DLD1 (cell line): ENCODE data around the gene GPR152.

Source experiments
- in situ Hi-C: cut with HindIII; loops from 2 replicates; pipeline ENCODE4 v1.10.0; 2017; ENCODE audit warnings: low sequenced_read_pairs

GPR152 gene, protein sequence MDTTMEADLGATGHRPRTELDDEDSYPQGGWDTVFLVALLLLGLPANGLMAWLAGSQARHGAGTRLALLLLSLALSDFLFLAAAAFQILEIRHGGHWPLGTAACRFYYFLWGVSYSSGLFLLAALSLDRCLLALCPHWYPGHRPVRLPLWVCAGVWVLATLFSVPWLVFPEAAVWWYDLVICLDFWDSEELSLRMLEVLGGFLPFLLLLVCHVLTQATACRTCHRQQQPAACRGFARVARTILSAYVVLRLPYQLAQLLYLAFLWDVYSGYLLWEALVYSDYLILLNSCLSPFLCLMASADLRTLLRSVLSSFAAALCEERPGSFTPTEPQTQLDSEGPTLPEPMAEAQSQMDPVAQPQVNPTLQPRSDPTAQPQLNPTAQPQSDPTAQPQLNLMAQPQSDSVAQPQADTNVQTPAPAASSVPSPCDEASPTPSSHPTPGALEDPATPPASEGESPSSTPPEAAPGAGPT

DNA sequence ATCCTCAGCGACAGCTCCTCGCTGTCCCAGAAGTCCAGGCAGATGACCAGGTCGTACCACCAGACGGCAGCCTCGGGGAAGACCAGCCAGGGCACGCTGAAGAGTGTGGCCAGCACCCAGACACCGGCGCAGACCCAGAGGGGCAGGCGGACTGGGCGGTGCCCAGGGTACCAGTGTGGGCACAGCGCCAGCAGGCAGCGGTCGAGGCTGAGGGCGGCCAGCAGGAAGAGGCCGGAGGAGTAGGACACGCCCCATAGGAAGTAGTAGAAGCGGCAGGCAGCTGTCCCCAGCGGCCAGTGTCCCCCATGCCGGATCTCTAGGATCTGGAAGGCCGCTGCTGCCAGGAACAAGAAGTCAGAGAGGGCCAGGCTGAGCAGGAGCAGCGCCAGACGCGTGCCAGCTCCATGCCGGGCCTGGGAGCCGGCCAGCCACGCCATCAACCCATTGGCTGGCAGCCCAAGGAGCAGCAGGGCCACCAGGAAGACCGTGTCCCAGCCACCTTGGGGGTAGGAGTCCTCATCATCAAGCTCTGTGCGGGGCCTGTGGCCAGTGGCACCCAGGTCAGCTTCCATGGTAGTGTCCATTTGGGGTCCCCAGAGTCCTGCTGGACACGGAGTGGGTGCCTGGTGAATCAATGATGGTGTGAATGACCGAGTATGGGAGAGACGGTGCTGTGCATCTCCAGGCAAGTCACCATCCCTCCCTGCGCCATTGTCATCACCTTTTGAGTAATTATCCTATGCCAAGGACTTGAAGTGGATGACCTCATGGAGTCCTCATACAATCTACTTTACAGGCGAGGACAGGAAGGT is at the start of gene GPR152:
Gene GPR152, minus strand, starts transcription at position 589 of the 812 bp plus-strand sequence. Its CDS starts 5 bp downstream, at position 584.
- in situ Hi-C loops: no loop called here

DNA sequence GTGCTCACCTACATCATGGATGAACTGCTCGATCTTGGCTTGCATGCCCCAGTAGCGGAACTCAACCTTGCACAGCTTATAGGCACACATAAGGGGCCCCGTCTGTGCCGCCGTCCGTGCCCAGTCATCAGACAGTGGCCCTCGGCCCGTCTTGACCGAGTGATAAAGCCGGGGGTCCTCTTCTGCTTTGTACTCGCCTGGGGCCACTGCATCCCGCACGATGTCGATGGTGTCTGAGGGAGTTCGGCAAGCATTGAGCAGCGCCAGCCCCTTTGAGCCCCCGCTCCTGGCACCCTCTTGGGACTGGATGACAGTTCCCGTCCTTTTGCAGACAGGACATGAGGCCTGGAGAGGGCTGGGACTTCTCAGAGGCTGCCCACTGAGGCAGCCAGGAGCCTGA is 49.3 kb upstream of the GPR152 start:
- in situ Hi-C loops: no loop called here

DNA sequence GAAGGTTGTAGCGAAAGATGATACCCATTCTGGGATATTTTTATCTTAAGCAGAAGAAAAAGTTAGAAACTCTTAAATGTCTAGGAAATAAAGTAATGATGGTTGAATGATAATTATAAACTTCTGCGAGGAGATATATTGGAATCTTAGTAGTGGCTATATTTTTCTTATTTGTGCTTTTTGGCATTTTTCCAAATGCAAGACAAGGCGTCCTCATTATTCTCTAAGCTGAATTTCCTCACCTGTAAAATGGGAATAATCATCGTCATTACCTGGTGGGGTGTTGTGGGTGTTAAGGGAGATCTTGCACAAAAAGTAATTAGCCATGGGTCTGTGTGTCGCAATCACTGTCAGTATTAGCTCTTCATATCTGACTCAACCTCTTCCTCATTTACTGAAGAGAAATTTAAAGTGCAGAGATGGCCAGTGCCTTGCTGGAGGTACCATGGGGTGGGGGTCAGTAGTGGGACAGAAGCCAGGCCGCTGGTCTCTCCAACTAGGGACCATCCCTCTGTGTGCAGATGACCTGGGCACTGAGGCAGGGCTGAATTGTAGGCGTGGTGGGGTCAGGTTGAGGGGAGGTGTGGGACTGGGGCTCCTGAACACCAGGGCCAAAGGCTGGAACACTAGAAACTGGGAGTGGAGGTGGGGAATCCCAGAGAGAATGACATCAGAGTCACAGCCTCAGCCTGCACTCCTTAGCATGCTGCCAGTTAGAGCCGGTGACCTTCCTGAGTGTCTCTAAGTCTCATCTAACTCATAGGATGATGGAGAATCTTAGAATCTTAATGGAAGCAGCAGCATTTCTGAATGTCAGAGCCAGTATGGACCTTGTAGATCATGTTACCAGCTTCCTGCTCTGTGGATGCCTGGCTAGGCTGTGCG is 48.5 kb upstream of the GPR152 start:
- in situ Hi-C loops: no loop called here

DNA sequence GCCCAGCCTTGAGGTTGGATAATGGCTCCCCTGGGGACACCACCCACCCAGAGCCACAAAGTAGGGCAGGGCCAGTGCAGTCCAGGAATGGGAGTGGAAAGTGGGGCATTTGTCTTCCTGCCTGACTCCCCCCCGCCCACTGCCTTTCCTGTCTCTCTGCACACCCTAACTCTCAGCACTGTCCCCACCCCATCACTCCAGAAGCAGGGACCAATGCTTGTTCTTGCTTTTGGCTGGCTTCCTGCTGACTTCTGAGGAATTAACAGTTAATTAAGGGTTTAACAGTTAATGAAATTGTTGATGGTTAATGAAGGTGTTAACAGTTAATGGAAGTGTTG is 47.9 kb upstream of the GPR152 start:
- in situ Hi-C loops: no loop called here

DNA sequence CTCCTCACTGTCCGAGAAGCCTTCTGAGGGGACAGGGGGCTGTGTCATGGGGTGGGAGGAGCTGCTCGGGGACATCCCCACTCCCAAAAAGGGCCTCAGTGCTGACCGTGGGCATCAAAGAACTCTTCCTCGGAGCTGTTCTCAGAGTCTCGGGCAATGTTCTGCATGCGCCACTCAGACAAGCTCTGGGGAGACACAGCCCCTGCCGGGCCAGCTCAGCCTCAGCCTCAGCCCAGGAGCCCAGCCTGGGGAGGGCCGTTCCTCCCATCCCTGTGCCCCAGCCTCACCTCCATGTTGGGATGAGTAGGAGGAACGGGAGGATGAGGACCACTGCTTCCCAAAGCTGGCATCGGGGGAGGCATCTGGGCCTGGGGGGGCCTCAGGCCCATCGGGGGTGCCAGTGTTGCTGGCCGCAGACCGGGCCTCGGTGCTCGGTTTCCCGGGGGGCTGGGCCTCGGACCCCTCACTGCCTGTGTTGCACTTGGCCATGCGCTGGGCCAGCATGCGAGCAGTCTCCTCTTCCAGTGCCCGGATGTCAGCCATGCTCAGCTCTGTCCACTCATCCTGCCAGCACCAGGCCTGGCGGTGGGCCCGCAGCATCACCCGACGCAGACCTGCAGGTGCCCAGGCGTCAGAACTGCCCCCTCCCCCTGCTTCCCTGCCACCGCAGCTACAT is 47.4 kb upstream of the GPR152 start:
- in situ Hi-C loops: no loop called here

DNA sequence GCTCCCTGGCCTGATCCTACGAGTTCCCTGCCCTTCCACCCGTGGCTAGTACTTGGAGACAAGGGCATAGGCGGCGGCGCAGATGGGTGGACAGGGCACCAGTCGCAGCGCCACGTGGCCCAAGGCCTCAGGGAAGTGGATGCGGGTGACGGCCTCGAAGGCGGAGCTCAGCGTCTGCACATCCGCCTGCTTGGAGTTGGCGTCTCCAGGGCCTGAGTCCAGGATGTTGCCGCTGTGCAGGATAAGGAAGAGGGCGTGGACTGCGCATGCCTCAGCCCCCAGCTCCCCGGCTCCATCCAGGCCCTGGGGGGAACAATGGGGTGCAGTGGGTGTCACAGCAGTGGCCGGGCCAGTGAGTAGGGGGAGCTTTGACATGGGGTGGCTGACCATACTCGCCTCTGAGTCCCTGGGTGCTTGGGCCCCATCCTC is 46.0 kb upstream of the GPR152 start:
- in situ Hi-C loops: no loop called here

DNA sequence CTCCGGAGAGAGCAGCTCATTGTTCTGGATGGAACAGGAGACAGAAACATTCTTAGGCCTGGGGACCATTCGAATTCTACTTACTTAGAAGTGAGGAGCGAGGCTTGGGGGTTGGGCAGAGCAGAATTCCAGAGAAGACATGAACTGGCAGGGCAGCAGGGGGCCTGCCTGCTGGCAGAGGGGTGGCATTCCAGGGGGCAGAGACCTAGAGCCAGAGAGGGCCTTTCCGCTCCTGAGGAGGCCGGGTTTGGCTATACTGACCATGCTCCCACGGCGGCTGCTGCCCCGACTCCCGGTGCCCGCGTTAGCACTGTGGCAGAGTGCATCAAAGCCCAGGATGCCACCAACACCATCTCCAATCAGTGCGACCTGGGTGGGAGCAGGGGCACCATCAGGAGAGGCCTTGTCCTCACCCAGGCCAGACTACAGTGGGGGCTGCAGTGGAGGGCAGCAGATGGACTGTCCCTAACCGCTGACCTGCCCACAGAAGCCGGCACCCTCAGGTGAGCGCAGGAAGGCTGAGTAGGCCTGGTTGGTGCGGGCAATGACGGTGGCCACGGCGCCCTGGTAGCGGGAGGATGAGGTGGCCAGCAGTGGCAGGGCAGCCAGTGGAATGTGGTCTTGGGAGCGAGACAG is 45.2 kb upstream of the GPR152 start:
- in situ Hi-C loops: no loop called here

DNA sequence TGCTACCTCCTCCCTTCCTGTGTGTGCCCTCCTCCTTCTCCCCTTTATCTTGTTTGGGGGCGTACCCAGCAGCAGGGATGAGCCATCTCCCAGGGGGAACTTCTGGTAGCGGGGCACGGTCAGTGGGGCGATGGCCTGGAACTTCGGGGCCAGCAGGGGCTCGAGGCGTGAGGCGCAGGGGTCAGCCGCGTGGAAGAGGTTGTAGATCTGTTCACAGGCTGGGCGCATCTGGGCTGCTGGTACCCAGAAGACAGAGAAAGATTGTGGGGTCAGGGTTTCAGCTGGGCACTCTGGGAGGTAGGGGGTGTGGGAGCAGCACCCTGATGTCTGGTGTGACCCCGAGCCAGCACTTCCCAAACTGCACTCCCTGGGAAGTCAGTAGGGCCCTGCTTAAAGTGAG is 43.6 kb upstream of the GPR152 start:
- in situ Hi-C loops: no loop called here

DNA sequence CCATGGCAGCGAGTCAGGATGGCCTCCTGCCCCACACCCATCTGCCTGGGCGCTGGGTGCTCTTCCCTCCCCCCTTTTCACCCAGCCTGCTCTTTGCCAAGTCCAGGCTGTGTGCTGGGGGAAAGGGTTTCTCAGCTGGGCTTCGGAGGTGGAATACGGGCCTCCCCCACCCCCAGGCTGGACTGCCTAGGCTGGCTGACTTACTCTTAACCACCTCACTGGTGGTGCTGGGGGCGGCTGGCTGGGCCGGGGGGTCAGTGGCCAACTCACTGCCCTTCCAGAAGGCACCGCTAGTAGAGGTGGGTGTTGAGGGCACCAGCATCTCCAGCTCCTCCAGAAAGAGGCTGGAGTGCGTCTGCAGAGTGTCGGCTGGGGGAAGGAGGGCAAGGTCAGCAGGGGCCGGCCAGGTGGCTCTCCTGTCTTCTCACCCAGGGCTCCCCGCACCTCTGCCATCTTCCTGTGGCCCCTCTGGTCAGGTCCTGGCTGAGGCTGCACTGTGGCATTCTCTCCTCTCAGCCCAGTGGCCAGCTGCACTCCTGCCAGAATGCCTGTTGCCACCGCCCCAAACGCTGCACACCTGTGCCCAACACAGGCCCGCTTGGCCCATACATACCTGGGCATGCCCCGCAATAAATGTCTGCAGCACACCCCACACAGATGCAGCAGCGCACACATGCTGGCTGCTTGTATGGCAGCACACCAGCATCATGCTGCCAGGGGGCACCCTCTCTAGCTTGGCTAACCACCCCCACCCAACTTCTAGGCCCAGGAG is 42.9 kb upstream of the GPR152 start:
- in situ Hi-C loops: no loop called here

DNA sequence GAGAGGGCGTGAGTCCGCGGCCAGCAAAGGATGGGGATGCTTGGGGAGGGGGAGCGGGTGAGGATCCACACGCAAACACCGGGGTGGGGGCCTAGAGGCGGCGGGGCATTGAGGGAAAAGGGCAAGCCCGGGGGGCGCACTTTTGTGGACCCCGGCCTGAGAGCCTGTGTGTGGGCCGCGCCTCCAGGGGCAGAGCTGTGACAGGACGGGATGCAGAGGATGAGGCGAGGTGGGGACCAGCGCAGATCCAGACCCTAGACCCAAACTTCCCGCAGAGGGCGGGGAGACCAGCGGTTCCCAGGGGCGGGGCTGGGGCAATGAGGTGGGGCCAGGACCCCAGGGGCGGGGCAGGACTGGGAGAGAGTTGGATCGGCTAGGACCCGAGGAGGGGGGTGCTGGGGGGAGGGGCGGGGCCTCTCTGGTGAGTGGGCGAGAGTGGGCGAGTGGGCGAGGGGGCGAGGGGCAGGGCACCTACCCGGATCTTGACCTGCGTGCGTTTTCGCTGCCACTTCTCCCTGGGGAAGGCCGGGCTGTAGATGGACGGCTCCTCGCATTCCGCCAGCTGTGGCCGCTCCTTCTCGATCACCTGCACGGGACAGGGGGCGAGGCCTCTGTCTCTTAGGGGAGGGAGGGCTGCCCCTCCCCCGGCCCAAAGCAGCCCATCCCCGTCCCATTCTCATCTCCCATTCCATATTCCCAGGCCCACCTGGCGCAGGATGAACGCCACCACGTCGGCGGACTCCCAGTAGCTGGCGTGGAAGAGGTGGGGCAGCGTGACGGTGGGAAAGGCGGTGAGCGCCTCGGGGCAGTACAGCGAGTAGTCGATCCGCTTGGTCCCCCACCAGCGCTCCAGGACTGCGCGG is 42.1 kb upstream of the GPR152 start:
- in situ Hi-C loops: no loop called here

DNA sequence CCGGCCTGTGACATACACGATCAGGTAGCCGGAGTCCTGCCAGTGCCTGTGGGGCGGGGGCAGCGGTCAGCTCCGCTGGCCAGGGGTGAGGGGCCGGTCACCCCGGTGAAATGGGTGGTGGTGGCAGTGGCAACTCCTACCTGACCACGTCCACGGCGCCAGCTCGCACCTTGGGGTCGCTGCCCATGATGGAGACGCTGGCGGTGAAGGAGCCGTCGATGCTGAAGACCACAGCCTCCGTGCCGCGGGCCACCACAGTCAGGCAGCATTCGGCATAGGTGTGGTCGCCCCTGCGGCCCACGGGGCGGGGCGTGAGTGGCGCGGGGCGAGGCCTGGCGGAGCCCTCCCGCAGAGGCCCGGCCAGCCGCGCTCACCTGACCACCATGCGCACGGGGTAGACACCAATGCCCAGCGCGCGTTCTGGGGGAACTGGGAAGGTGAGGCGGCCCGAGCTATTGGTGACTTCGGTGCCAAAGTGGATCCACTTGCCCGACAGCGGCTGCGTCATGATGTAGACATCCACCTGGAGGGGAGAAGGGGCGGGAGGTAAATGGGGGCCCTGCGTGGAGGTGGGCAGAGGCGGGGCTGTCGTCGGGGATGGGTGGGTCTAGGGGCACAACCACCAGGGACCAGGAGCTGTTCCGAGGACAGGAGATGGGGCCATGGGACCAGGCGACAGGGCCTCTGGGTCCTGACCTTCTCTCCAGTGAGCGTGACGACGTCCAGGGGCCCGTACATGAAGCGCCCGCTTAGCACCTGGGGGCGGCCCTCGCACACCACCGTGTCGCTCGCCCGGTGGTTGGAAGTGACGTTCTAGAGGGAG is 41.2 kb upstream of the GPR152 start:
- in situ Hi-C loops: no loop called here

DNA sequence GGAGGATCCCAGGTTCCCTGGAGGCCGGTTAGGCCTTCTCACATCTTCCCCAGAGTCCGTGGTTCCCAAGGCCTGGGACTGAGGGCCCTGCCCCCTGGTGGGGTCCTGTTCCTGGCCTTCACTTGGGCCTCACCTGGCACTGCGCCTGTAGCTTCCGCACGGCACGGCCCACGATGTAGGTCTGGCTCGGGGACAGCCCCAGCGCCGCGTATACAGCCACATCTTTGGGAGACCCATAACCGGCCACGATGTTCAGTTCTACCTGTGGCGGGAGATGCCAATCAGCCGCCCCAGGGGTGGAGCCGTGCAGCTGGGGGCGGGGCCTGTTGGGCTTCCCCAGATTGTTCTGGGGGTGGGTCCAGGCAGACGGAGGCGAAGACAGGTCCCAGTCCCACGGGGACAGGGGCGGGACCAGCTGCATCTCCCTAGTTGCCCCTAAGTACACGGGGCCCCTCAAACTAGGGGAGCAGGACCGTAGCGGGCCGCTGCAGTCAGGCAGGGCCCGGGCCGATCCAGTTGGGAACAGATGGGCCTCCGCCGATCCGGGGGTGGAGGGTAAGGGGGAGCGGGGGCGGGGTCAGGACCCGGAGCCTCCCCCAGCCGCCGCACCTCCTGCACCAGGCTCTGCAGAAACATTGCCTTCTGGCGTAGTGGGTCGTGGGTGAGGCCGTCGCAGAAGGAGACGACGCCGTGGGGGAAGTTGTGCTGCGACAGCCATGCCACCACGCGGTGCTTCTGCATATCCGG is 40.4 kb upstream of the GPR152 start:
- in situ Hi-C loops: no loop called here

DNA sequence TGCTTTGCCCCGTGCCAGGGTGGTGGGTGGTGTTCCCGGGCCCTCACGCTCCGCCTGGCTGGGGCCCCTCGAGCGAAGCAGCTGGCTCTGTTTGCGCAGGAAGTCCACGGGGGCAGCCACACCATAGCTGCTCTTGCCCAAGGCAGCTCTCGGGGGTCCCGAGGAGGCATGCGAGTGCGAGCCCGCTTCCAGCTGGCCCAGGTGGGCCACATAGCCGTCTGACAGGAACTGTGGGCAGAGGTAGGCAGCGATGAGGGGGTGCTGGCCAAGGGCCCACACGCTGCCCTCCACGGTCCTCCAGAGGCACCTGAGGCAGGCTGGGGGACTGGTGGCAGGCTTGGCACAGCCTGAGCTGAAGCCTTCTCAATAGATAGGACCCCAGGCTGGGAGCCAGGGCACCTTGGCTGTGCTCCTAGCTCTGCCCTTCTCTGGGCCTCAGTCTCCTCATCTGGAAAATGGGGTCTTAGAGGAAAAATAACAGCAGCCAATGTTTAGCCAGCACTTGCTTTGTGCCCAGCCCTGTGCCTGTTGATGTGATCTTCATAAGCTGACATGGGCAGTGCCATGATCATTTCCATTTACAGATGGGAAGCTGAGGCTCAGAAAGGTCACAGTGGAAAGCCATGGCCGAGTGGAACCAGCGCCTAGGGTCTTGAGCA is 39.7 kb upstream of the GPR152 start:
- in situ Hi-C loops: no loop called here

DNA sequence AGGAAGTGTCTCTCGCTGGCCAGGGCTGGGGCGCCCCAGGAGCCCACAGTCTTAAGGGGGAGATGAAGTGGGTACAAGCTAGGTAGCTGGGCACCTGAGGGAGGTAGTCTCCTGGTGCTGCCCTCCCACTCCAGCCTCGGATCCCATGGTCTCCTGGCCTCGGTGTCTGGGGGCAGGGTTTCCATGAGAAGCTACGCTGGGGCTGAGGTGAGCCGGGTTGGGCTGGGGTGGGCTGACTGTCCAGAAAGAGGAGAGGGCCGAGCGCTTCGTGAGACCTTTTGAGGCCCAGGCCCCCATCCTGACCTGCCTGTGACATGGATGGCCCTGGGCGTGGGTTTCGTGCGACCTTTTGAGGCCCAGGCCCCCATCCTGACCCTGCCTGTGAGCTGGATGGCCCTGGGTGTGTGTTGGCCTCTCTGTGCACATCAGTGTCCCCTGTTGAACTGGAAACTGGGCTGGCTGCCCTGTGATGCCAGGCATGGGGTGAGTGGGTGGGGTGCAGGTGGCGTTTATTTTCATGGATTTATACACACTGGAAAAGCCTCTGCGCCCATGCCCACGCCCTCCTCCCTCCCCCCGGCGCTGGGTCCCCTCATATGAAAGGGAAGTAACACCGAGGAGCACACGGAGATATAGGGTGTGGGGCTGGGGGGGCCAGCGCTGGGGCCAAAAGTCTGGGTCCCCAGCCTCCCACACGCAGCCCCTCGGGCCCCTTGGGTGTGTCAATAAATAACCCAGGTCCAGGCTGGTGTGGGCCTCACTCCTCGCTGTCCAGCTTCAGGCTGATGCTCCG is 38.9 kb upstream of the GPR152 start:
- in situ Hi-C loops: no loop called here

DNA sequence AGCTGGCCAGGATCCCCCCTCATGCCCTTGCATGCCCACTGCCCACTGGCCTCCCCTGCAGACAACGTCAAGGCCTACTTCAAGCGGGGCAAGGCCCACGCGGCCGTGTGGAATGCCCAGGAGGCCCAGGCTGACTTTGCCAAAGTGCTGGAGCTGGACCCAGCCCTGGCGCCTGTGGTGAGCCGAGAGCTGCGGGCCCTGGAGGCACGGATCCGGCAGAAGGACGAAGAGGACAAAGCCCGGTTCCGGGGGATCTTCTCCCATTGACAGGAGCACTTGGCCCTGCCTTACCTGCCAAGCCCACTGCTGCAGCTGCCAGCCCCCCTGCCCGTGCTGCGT is 38.2 kb upstream of the GPR152 start:
- in situ Hi-C loops: no loop called here
